Measurements from ENCODE around the gene IFFO2. TPM values are rescaled to one million over a fixed set of nuclear protein-coding genes. Genes with fewer than 3 reads are reported as not detected.

IFFO2 gene
- total RNA-seq, 2 experiments from 2014 or later, result 21.6 to 21.8 TPM

- Mint-ChIP-seq H3K27me3 (peaks cover 35% of the 10 kb centered on the region), H3K27ac (no peak overlapping the region), H3K36me3 (no peaks in the 10 kb centered on the region), H3K9me3 (no peaks in the 10 kb centered on the region), H3K4me3 (no peak overlapping the region), H3K4me1 (no peaks in the 10 kb centered on the region)
- POLR2A ChIA-PET, result no interaction called here
- no peak for DNase-seq
- ATAC-seq (ENCODE audit: low read depth), result no peak
Observed at GRCh38 chr1:18989176-18989799, 32.8 kb upstream of the IFFO2 start.

GRCh38 chr1:18981242-18981641, 24.8 kb upstream of the IFFO2 start:
- DNase-seq (no peak), ATAC-seq (ENCODE audit: low read depth) (no peak)
- Mint-ChIP-seq H3K36me3 (peaks cover 4% of the 10 kb centered on the region), H3K4me1 (no peaks in the 10 kb centered on the region), H3K27ac (no peak overlapping the region), H3K27me3 (peaks cover 61% of the 10 kb centered on the region), H3K9me3 (peaks cover 15% of the 10 kb centered on the region), H3K4me3 (no peak overlapping the region)
- POLR2A ChIA-PET, result no interaction called here

- no peak for ATAC-seq (ENCODE audit: low read depth)
- no peak for DNase-seq
- POLR2A ChIA-PET, result no interaction called here
Observed at GRCh38 chr1:18978706-18979105, 22.2 kb upstream of the IFFO2 start.

GRCh38 chr1:18977428-18977827, 21.0 kb upstream of the IFFO2 start:
- H3K27ac Mint-ChIP-seq, result no peak overlapping the region
- peaks cover 36% of the 10 kb centered on the region for H3K27me3 Mint-ChIP-seq

More at GRCh38 chr1:18978706-18979105, 22.2 kb upstream of the IFFO2 start:
- no peak overlapping the region for H3K4me3 Mint-ChIP-seq
- H3K27me3 Mint-ChIP-seq, result peaks cover 42% of the 10 kb centered on the region
- H3K36me3 Mint-ChIP-seq, result peaks cover 4% of the 10 kb centered on the region
- H3K4me1 Mint-ChIP-seq, result no peaks in the 10 kb centered on the region
- no peak overlapping the region for H3K27ac Mint-ChIP-seq
- peaks cover 15% of the 10 kb centered on the region for H3K9me3 Mint-ChIP-seq

GRCh38 chr1:18976096-18976495, 19.6 kb upstream of the IFFO2 start:
- Mint-ChIP-seq H3K4me3 (no peak overlapping the region), H3K9me3 (peaks cover 12% of the 10 kb centered on the region), H3K27me3 (peaks cover 24% of the 10 kb centered on the region), H3K4me1 (no peaks in the 10 kb centered on the region), H3K36me3 (peaks cover 3% of the 10 kb centered on the region), H3K27ac (no peak overlapping the region)
- POLR2A ChIA-PET, result no interaction called here
- ATAC-seq (ENCODE audit: low read depth) (no peak), DNase-seq (no peak)

More at GRCh38 chr1:18977428-18977827, 21.0 kb upstream of the IFFO2 start:
- Mint-ChIP-seq H3K4me1 (no peaks in the 10 kb centered on the region), H3K4me3 (no peak overlapping the region), H3K9me3 (peaks cover 15% of the 10 kb centered on the region), H3K36me3 (peaks cover 3% of the 10 kb centered on the region)
- DNase-seq (no peak), ATAC-seq (ENCODE audit: low read depth) (no peak)
- POLR2A ChIA-PET, result no interaction called here

- H3K27ac Mint-ChIP-seq, result no peak overlapping the region
- DNase-seq, result no peak
- no peaks in the 10 kb centered on the region for H3K4me1 Mint-ChIP-seq
- H3K4me3 Mint-ChIP-seq, result no peak overlapping the region
- POLR2A ChIA-PET, result no interaction called here
- peaks cover 21% of the 10 kb centered on the region for H3K27me3 Mint-ChIP-seq
- H3K9me3 Mint-ChIP-seq, result peaks cover under 1% of the 10 kb centered on the region
- ATAC-seq (ENCODE audit: low read depth), result no peak
- peaks cover under 1% of the 10 kb centered on the region for H3K36me3 Mint-ChIP-seq
Observed at GRCh38 chr1:18974606-18975005, 18.1 kb upstream of the IFFO2 start.

- POLR2A ChIA-PET, result no interaction called here
- no peaks in the 10 kb centered on the region for H3K36me3 Mint-ChIP-seq
- H3K27me3 Mint-ChIP-seq, result peaks cover 19% of the 10 kb centered on the region
- H3K9me3 Mint-ChIP-seq, result no peaks in the 10 kb centered on the region
- DNase-seq (no peak), ATAC-seq (ENCODE audit: low read depth) (no peak)
- H3K4me1 Mint-ChIP-seq, result no peaks in the 10 kb centered on the region
- no peak overlapping the region for H3K27ac Mint-ChIP-seq
- H3K4me3 Mint-ChIP-seq, result no peak overlapping the region
Observed at GRCh38 chr1:18974005-18974404, 17.5 kb upstream of the IFFO2 start.

- POLR2A ChIA-PET, result no interaction called here
Observed at GRCh38 chr1:18973446-18973955, 17.0 kb upstream of the IFFO2 start.

GRCh38 chr1:18972991-18973390, 16.5 kb upstream of the IFFO2 start:
- no peaks in the 10 kb centered on the region for H3K9me3 Mint-ChIP-seq
- H3K27ac Mint-ChIP-seq, result no peak overlapping the region
- H3K4me3 Mint-ChIP-seq, result no peak overlapping the region
- ATAC-seq (ENCODE audit: low read depth), result no peak
- peaks cover 19% of the 10 kb centered on the region for H3K27me3 Mint-ChIP-seq
- DNase-seq, result no peak
- H3K36me3 Mint-ChIP-seq, result no peaks in the 10 kb centered on the region
- POLR2A ChIA-PET, result no interaction called here
- H3K4me1 Mint-ChIP-seq, result peaks cover 1% of the 10 kb centered on the region

More at GRCh38 chr1:18973446-18973955, 17.0 kb upstream of the IFFO2 start:
- Mint-ChIP-seq H3K4me3 (no peak overlapping the region), H3K27me3 (peaks cover 17% of the 10 kb centered on the region), H3K9me3 (no peaks in the 10 kb centered on the region), H3K27ac (no peak overlapping the region), H3K36me3 (no peaks in the 10 kb centered on the region), H3K4me1 (peaks cover under 1% of the 10 kb centered on the region)
- DNase-seq (no peak), ATAC-seq (ENCODE audit: low read depth) (no peak)

- Mint-ChIP-seq H3K27me3 (peaks cover 19% of the 10 kb centered on the region), H3K9me3 (no peaks in the 10 kb centered on the region), H3K27ac (no peak overlapping the region), H3K4me3 (no peak overlapping the region), H3K36me3 (no peaks in the 10 kb centered on the region), H3K4me1 (peaks cover 1% of the 10 kb centered on the region)
- POLR2A ChIA-PET, result no interaction called here
- no peak for DNase-seq
- ATAC-seq (ENCODE audit: low read depth), result no peak
Observed at GRCh38 chr1:18972531-18972930, 16.1 kb upstream of the IFFO2 start.

- H3K36me3 Mint-ChIP-seq, result no peaks in the 10 kb centered on the region
- peaks cover 1% of the 10 kb centered on the region for H3K4me1 Mint-ChIP-seq
- H3K4me3 Mint-ChIP-seq, result no peak overlapping the region
- no peak for ATAC-seq (ENCODE audit: low read depth)
- H3K9me3 Mint-ChIP-seq, result no peaks in the 10 kb centered on the region
- POLR2A ChIA-PET, result no interaction called here
- DNase-seq, result no peak
- H3K27ac Mint-ChIP-seq, result no peak overlapping the region
- H3K27me3 Mint-ChIP-seq, result peaks cover 23% of the 10 kb centered on the region
Observed at GRCh38 chr1:18970762-18971161, 14.3 kb upstream of the IFFO2 start.

- DNase-seq, result no peak
- Mint-ChIP-seq H3K4me3 (no peak overlapping the region), H3K27ac (no peak overlapping the region), H3K9me3 (no peaks in the 10 kb centered on the region), H3K36me3 (no peaks in the 10 kb centered on the region), H3K27me3 (peaks cover 23% of the 10 kb centered on the region), H3K4me1 (peaks cover 1% of the 10 kb centered on the region)
- POLR2A ChIA-PET, result no interaction called here
- no peak for ATAC-seq (ENCODE audit: low read depth)
Observed at GRCh38 chr1:18970358-18970757, 13.9 kb upstream of the IFFO2 start.

- H3K9me3 Mint-ChIP-seq, result no peaks in the 10 kb centered on the region
- POLR2A ChIA-PET, result no interaction called here
- no peak for DNase-seq
- no peak for ATAC-seq (ENCODE audit: low read depth)
- no peak overlapping the region for H3K27ac Mint-ChIP-seq
- H3K4me3 Mint-ChIP-seq, result no peak overlapping the region
- no peaks in the 10 kb centered on the region for H3K36me3 Mint-ChIP-seq
- H3K4me1 Mint-ChIP-seq, result peaks cover 1% of the 10 kb centered on the region
- peaks cover 27% of the 10 kb centered on the region for H3K27me3 Mint-ChIP-seq
Observed at GRCh38 chr1:18967066-18967690, 10.7 kb upstream of the IFFO2 start.

All from activated naive CD8-positive, alpha-beta T cell treated with anti-CD3 and anti-CD28 coated beads, Interleukin-2, amount 10 ng/mL, durations not matched to agents 7 days and 5 days (primary cell).